Chondrocyte (in vitro differentiated cells): ENCODE measurements around the gene FOXD4L3. TPM values are rescaled to one million over a fixed set of nuclear protein-coding genes. Genes with fewer than 3 reads are reported as not detected.
"Not testable (repeated sequence)": the region's sequence is repeated elsewhere in the genome, so short reads cannot be mapped to it uniquely, and the experiment has no call there.

Source experiments
- DNase-seq: peaks from one replicate; pipeline ENCODE4 v3.0.0; 2021; ENCODE audit warnings: mixed read lengths, low spot score
- H3K27ac Mint-ChIP-seq: one replicate; pipeline ENCODE4 v1.8.0; 2021; ENCODE audit warnings: mild to moderate bottlenecking, moderate library complexity, mixed read lengths; ENCODE audit not compliant: unreplicated experiment
- H3K27me3 Mint-ChIP-seq: 2 replicates; pipeline ENCODE4 v1.8.0; 2021; ENCODE audit warnings: low read depth, mixed read lengths
- H3K36me3 Mint-ChIP-seq: 2 replicates; pipeline ENCODE4 v1.8.0; 2021; ENCODE audit warnings: low read depth, mixed read lengths
- H3K4me1 Mint-ChIP-seq: 2 replicates; pipeline ENCODE4 v1.8.0; 2021; ENCODE audit warnings: low read depth, mild to moderate bottlenecking, mixed read lengths
- H3K4me3 Mint-ChIP-seq: one replicate; pipeline ENCODE4 v1.8.0; 2021; ENCODE audit warnings: mild to moderate bottlenecking, moderate library complexity, mixed read lengths; ENCODE audit not compliant: unreplicated experiment
- H3K9me3 Mint-ChIP-seq: 2 replicates; pipeline ENCODE4 v1.8.0; 2021; ENCODE audit warnings: low read depth, mixed read lengths
- long read RNA-seq: library from polyadenylated mRNA; stranded (forward); transcript quantifications from one replicate; pipeline ENCODE4 v2.0.0, GENCODE V29; 2021
- total RNA-seq: library from RNA; stranded (reverse); gene quantifications from 3 replicates; pipeline ENCODE4 v1.2.1, GENCODE V29; 2021

The FOXD4L3 gene
- total RNA-seq: 0.41 TPM in 1 of 3 replicates, not detected in the others
- long read RNA-seq: 0 reads

GRCh38 chr9:68302567-68302966 lies at the start of gene FOXD4L3:
FOXD4L3 (plus strand) TSS chr9:68302867; CDS start chr9:68302952, 85 bp downstream.
- H3K27me3 Mint-ChIP-seq, H3K36me3 Mint-ChIP-seq, DNase-seq, H3K4me3 Mint-ChIP-seq, H3K27ac Mint-ChIP-seq, H3K4me1 Mint-ChIP-seq, H3K9me3 Mint-ChIP-seq: not testable (repeated sequence)

- H3K27me3 Mint-ChIP-seq, DNase-seq, H3K36me3 Mint-ChIP-seq, H3K9me3 Mint-ChIP-seq, H3K27ac Mint-ChIP-seq, H3K4me3 Mint-ChIP-seq, H3K4me1 Mint-ChIP-seq: not testable (repeated sequence)
Observed at GRCh38 chr9:68281041-68281440, 21.6 kb upstream of the FOXD4L3 start.

- H3K27me3 Mint-ChIP-seq: not testable (repeated sequence)
Observed at GRCh38 chr9:68303771-68304170, 1.1 kb downstream of the FOXD4L3 start.

GRCh38 chr9:68304212-68304611 lies 1.5 kb downstream of the FOXD4L3 start:
- H3K4me1 Mint-ChIP-seq, H3K9me3 Mint-ChIP-seq, H3K27ac Mint-ChIP-seq, H3K36me3 Mint-ChIP-seq, H3K27me3 Mint-ChIP-seq, DNase-seq, H3K4me3 Mint-ChIP-seq: not testable (repeated sequence)

More at GRCh38 chr9:68303771-68304170, 1.1 kb downstream of the FOXD4L3 start:
- not testable (repeated sequence) for H3K4me3 Mint-ChIP-seq, DNase-seq, H3K9me3 Mint-ChIP-seq, H3K27ac Mint-ChIP-seq, H3K36me3 Mint-ChIP-seq, H3K4me1 Mint-ChIP-seq

GRCh38 chr9:68304777-68305176 lies 2.1 kb downstream of the FOXD4L3 start:
- H3K27ac Mint-ChIP-seq, H3K4me1 Mint-ChIP-seq, DNase-seq, H3K36me3 Mint-ChIP-seq, H3K27me3 Mint-ChIP-seq, H3K4me3 Mint-ChIP-seq, H3K9me3 Mint-ChIP-seq: not testable (repeated sequence)

- H3K27ac Mint-ChIP-seq, H3K27me3 Mint-ChIP-seq, H3K9me3 Mint-ChIP-seq, H3K4me3 Mint-ChIP-seq, H3K36me3 Mint-ChIP-seq, H3K4me1 Mint-ChIP-seq, DNase-seq: not testable (repeated sequence)
Observed at GRCh38 chr9:68305680-68306285, 3.1 kb downstream of the FOXD4L3 start.

DNA sequence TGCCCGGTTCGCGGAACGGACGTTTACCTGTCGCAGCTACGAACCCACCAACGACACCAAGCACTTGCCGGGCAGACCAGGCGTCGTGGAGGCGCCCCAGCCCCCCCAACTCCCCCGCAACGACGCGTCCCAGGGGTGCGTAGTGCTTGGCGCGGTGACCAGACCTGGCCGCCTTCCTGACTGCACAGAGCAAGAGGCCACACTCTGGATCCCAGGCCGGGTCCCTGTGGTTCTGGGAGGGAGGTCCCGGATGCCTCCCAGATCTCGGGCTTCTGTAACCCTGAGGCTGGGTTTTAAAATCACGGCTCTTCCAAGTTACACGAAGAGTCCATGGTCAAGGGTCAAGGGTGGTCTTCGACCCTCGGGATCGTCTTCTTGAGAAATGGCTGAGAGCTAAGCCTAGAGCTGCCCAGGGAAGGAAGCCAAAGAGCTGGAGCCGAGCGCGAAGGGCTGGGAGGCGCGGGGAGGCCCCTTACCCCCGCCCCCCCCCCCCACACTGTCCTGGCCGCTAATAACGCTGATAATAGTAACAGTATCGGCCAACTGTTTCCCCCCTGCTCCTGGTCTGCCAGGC lies 3.8 kb downstream of the FOXD4L3 start:
- not testable (repeated sequence) for H3K27ac Mint-ChIP-seq, H3K4me3 Mint-ChIP-seq, H3K9me3 Mint-ChIP-seq, H3K27me3 Mint-ChIP-seq, H3K4me1 Mint-ChIP-seq, DNase-seq, H3K36me3 Mint-ChIP-seq

- not testable (repeated sequence) for H3K36me3 Mint-ChIP-seq, H3K27ac Mint-ChIP-seq, H3K9me3 Mint-ChIP-seq, DNase-seq, H3K4me3 Mint-ChIP-seq, H3K27me3 Mint-ChIP-seq, H3K4me1 Mint-ChIP-seq
Observed at GRCh38 chr9:68307127-68307526, 4.5 kb downstream of the FOXD4L3 start.

DNA sequence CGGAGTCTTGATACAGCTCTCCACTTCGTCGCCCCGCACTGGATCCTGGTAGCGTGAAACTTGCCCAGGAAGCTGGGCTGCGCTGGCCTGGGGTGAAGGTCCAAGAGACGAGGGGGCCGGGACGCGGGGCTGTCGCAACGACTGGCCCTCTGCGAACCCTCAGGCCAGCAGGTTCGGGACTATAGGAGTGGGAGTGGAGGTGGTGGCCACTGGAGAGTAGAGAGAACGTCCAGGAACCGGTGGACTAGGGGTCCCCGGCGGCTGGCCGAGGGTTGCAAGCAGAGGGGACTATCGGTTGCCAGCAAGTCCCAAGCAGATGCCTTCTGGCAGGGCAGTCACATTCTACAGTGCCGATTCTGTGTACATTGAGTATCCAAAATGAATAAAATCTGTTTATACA lies 5.0 kb downstream of the FOXD4L3 start:
- not testable (repeated sequence) for H3K27me3 Mint-ChIP-seq, H3K36me3 Mint-ChIP-seq, H3K4me3 Mint-ChIP-seq, H3K9me3 Mint-ChIP-seq, DNase-seq, H3K27ac Mint-ChIP-seq, H3K4me1 Mint-ChIP-seq

- not testable (repeated sequence) for H3K9me3 Mint-ChIP-seq, H3K4me3 Mint-ChIP-seq, H3K27ac Mint-ChIP-seq, DNase-seq, H3K36me3 Mint-ChIP-seq, H3K27me3 Mint-ChIP-seq, H3K4me1 Mint-ChIP-seq
Observed at GRCh38 chr9:68311208-68311607, 8.5 kb downstream of the FOXD4L3 start.

- not testable (repeated sequence) for DNase-seq, H3K4me1 Mint-ChIP-seq, H3K27ac Mint-ChIP-seq, H3K36me3 Mint-ChIP-seq, H3K27me3 Mint-ChIP-seq, H3K9me3 Mint-ChIP-seq, H3K4me3 Mint-ChIP-seq
Observed at GRCh38 chr9:68318209-68318608, 15.5 kb downstream of the FOXD4L3 start.

DNA sequence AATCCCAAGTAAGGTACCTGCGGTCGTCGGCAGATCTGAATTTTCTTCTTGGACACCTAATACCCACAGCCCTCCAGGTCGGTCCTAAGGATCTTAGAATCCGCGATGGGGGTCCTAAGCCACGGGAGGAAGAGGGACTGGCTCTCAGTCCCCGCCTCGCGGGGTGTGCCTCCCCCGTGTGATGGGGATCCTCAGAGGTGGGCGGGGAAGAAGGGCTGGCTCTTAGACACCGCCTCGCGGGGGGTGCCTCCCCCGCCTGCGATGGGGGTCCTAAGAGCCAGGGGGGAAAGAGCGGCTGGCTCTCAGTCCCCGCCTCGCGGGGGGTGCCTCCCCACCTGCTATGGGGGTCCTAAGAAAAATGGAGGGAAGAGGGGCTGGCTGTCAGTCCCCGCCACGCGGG lies 21.1 kb downstream of the FOXD4L3 start:
- H3K4me1 Mint-ChIP-seq, H3K36me3 Mint-ChIP-seq, H3K27me3 Mint-ChIP-seq, H3K9me3 Mint-ChIP-seq, H3K27ac Mint-ChIP-seq, DNase-seq, H3K4me3 Mint-ChIP-seq: not testable (repeated sequence)

DNA sequence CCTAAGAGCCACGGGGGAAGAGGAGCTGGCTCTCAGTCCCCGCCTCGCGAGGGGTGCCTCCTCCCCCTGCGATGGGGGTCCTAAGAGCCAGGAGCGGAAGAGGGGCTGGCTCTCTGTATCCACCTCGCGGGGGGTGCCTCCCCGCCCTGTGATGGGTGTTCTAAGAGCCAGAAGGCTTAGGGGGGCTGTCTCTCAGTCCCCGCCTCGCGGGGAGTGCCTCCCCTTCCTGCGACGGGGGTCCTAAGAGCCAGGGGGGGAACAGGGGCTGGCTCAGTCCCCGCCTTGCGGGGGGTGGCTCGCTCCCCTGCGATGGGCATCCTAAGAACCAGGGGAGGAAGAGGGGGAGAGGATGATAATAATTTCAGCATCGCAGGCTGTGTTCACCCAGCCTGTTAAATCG lies 21.9 kb downstream of the FOXD4L3 start:
- H3K27me3 Mint-ChIP-seq, H3K4me3 Mint-ChIP-seq, H3K27ac Mint-ChIP-seq: not testable (repeated sequence)

More for the DNA sequence above, 21.9 kb downstream of the FOXD4L3 start:
- not testable (repeated sequence) for H3K36me3 Mint-ChIP-seq, H3K4me1 Mint-ChIP-seq, DNase-seq, H3K9me3 Mint-ChIP-seq
